GM06990 (cell line): ENCODE measurements around the gene CCDC195.

Experiments used
- DNase-seq: peaks from one replicate; pipeline ENCODE4 v3.0.0-alpha.2; 2011; ENCODE audit not compliant: insufficient read length; ENCODE audit errors: extremely low read depth
- H3K27me3 ChIP-seq: replicated peaks from 2 replicates; pipeline ENCODE4 v1.6.0; 2011; ENCODE audit warnings: low read length; ENCODE audit not compliant: control insufficient read depth, insufficient read depth
- H3K36me3 ChIP-seq: 2 replicates; pipeline ENCODE4 v1.5.1; 2011; ENCODE audit warnings: low read length; ENCODE audit not compliant: control insufficient read depth, insufficient read depth
- H3K4me3 ChIP-seq: replicated peaks from 2 replicates; pipeline ENCODE4 v1.5.1; 2011; ENCODE audit warnings: low read depth, mild to moderate bottlenecking, control low read depth, low read length
- TF ChIP-seq, protein P1 (sequence below): IDR thresholded peaks from 2 replicates; pipeline ENCODE4 v1.5.1; 2011; ENCODE audit warnings: low read length, control low read depth, mild to moderate bottlenecking, inconsistent platforms; ENCODE audit not compliant: insufficient read depth, poor library complexity, severe bottlenecking

CCDC195 gene

DNA sequence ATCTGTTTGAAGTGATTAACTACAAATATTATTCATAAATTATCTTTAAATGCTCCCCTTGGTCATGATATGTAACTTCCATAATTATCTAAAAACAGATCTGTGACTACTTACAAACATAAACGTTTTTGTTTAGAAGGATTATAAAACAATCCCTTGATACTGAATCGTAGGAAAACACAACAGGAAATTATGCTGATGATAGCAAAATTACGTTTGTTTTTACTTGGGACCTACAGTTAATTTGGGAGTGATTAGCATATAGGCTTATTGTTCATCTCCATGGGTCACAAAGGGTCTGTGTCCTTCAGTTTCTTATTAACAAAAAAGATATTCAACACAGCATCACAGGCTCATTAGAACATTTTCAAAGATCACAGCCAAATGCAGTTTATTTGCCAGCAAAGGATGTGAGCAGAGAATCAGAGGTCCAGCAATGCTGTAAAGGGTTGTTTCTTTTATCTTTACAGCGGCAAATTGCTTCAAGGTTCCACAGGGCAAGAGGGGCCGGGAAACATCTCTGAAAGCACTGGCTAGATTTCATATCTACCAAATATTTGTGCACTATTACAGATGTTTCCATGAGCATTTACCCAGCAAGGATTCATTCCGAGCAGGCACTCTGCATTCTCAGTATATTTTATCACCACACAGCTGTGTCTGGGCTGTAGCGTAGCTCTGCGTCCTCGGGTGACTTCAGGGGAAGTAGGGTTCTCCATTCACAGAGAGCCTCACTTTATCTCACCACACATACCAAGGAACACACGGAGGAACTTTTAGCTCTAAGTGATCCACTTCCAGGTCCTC lies 4.1 kb downstream of the CCDC195 start:
- no peak for DNase-seq
- TF ChIP-seq, protein P1, sequence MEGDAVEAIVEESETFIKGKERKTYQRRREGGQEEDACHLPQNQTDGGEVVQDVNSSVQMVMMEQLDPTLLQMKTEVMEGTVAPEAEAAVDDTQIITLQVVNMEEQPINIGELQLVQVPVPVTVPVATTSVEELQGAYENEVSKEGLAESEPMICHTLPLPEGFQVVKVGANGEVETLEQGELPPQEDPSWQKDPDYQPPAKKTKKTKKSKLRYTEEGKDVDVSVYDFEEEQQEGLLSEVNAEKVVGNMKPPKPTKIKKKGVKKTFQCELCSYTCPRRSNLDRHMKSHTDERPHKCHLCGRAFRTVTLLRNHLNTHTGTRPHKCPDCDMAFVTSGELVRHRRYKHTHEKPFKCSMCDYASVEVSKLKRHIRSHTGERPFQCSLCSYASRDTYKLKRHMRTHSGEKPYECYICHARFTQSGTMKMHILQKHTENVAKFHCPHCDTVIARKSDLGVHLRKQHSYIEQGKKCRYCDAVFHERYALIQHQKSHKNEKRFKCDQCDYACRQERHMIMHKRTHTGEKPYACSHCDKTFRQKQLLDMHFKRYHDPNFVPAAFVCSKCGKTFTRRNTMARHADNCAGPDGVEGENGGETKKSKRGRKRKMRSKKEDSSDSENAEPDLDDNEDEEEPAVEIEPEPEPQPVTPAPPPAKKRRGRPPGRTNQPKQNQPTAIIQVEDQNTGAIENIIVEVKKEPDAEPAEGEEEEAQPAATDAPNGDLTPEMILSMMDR, result no peak
- H3K27me3 ChIP-seq, result no peaks in the 10 kb centered on the region; the same call in 1 of the 2 replicates
- no peak overlapping the region for H3K4me3 ChIP-seq
- H3K36me3 ChIP-seq, result no peaks in the 10 kb centered on the region

DNA sequence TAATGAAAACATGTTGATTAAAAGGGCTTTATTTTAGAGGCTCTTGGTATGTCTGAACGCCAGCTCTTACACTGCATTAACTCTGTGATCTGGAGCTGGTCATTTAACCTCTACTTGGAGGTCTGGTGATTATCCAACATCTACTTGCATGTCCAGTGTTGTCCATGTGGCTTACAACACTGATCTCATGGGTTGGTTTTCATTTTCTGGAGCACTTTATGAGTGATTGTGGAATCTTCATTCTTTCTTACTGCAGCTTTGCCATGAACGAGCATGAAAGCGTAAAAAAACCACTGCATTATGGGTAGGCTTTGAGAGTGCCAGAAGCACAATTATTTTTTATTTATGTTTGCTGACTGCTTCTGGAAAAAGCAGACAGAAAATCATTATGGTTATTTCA lies 4.8 kb downstream of the CCDC195 start:
- TF ChIP-seq, protein P1, result no peak
- no peaks in the 10 kb centered on the region; the same call in 1 of the 2 replicates for H3K27me3 ChIP-seq
- no peaks in the 10 kb centered on the region for H3K36me3 ChIP-seq
- no peak overlapping the region for H3K4me3 ChIP-seq
- DNase-seq, result no peak

DNA sequence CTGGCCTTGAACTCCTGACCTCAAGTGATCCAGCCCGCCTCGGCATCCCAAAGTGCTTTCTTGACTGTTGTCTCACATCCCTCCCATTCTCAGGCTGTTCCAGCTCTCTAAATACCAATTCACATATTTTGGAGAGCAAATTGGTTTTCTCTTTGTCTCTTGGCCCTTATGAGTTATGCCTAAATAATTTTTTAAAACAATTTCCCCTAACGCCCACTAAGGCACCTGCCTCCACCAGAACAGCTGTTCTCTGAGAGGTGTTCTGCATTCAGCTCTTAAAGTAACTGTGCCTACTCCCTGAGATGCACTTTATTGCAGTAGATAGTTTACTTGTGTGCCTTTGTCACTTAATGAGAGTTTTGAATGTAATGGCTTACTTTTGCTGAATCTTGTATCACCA lies 6.9 kb downstream of the CCDC195 start:
- Histone ChIP-seq H3K27me3 (no peaks in the 10 kb centered on the region; the same call in 1 of the 2 replicates), H3K4me3 (no peak overlapping the region), H3K36me3 (no peaks in the 10 kb centered on the region)
- DNase-seq, result no peak
- TF ChIP-seq, protein P1, result no peak

DNA sequence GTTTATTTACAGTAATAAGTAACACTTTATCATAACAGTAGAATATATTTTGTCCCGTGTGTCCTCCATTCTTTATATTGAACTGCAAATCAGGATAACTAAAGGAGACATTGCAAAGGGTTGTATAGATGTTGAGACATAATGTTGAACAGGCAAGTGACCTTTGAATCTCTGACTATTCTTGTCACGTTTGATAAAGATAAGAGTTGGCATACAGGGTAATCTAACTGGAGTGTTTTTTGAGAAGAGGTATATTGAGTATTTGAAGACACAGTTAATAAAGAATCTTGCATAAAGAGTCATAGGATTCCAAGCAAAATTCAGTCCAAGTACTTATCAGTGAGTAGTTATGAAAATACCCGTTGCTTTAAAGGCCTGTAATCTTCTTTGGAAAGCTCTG lies 21.7 kb downstream of the CCDC195 start:
- Histone ChIP-seq H3K4me3 (no peak overlapping the region), H3K36me3 (no peaks in the 10 kb centered on the region), H3K27me3 (no peaks in the 10 kb centered on the region)
- no peak for DNase-seq
- TF ChIP-seq, protein P1, result no peak

DNA sequence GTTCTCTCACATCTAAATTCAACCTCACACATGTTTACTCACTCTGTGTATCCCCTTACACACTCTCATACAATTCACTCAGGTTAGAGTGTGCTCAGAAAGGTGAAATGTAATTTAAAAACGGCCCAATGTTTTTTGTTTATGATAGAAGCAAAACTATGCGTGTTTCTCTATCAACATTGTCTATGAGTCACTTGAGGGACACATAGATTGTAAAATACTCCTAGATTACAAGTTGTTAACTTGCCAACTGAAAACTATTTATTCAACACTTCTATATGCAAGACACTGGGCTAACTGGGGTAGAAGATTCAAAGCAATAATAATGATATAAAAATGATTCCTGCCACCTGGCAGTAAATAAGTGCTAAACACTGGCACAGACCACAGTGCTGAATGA lies 24.6 kb downstream of the CCDC195 start:
- H3K36me3 ChIP-seq, result no peaks in the 10 kb centered on the region
- no peak for DNase-seq
- TF ChIP-seq, protein P1, result no peak
- no peaks in the 10 kb centered on the region for H3K27me3 ChIP-seq
- H3K4me3 ChIP-seq, result no peak overlapping the region

DNA sequence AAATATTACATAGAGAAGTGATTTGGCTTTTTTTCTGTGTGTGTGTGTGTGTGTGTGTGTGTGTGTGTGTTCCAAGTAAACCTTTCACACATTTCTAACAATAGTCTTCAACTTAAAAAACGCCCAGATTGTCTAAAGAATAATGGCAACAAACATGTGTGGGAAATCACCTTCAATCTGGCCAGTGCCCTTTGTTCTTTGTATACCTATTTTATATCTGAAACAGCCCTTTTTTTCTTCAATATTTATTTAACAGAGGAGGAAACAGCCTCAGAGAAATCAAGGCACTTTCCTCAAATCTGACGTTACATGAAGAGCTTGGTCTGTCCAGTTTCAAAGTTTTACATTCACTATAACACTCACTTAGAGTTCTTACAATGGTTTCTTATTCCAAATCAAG lies 25.3 kb downstream of the CCDC195 start:
- Histone ChIP-seq H3K36me3 (no peaks in the 10 kb centered on the region), H3K27me3 (no peaks in the 10 kb centered on the region), H3K4me3 (no peak overlapping the region)
- no peak for DNase-seq
- TF ChIP-seq, protein P1, result no peak
